Adrenal gland (tissue), 12 donors: ENCODE results near the gene CFAP65. TPM values are rescaled to one million over a fixed set of nuclear protein-coding genes. Genes with fewer than 3 reads are reported as not detected.

Experiments used
- DNase-seq, 7 donors: peaks; one replicate each; pipeline ENCODE4 v3.0.0-alpha.2; 2019 to 2020
- H3K27ac ChIP-seq, 5 donors: fragments of 200-600 bp; sonication (generic) in 4 of 5; 1 replicate in 3 of 5; 2 replicates in 2 of 5; pipeline versions ENCODE4 v1.5.1 to v1.8.0; 2016 to 2020; ENCODE audit warnings: mild to moderate bottlenecking in 1 of 5
- H3K27me3 ChIP-seq: fragments of 200-600 bp; 2 replicates; pipeline ENCODE4 v1.8.0; 2021
- H3K36me3 ChIP-seq, 2 donors: fragments of 200-600 bp; replicated peaks in 1 of 2; 1 replicate in 1 of 2; 2 replicates in 1 of 2; pipeline versions ENCODE4 v1.5.1 to v1.8.0; 2018 to 2022
- H3K4me1 ChIP-seq, 2 donors: fragments of 200-600 bp; replicated peaks in 1 of 2; 1 replicate in 1 of 2; 2 replicates in 1 of 2; pipeline versions ENCODE4 v1.5.1 to v1.8.0; 2018 to 2021
- H3K4me3 ChIP-seq, 4 donors: fragments of 200-600 bp; sonication (generic) in 3 of 4; one replicate each; pipeline ENCODE4 v1.5.1; 2016 to 2018
- H3K9me3 ChIP-seq, 3 donors: fragments of 200-600 bp; sonication (generic) in 1 of 3; replicated peaks in 1 of 3; 1 replicate in 2 of 3; 2 replicates in 1 of 3; pipeline versions ENCODE4 v1.5.1 to v1.8.0; 2016 to 2021
- CTCF ChIP-seq, 6 experiments: fragments of 450-650 bp in 4 of 6; fragments of 200-600 bp in 2 of 6; sonication (generic) in 1 of 6; IDR thresholded peaks; 1 replicate in 5 of 6; 2 replicates in 1 of 6; pipeline versions ENCODE4 v1.5.1 to v1.8.0; 2016 to 2021; ENCODE audit warnings: antibody characterized with exemption in 6 of 6, mild to moderate bottlenecking in 2 of 6, moderate library complexity in 1 of 6
- POLR2A ChIP-seq, 2 donors: fragments of 450-650 bp; IDR thresholded peaks; one replicate each; pipeline ENCODE4 v1.6.1; 2017; ENCODE audit warnings: antibody characterized with exemption in 2 of 2, mild to moderate bottlenecking in 2 of 2, moderate library complexity in 1 of 2
- WGBS, 4 donors: extraction: QIAGEN DNeasy Blood & Tissue Kit in 2 of 4; methylation state at CpG; one replicate each; pipeline versions ENCODE4 v1.1.5 to v1.1.7; 2013 to 2017; 5-methylcytosine and 5-hydroxymethylcytosine counted together
- intact Hi-C, 2 donors: fragments of 100-400 bp; cut with DNase I; formaldehyde crosslinking; loops; one replicate each; pipeline versions ENCODE4 v1.14.1 to v1.15.0; 2022 to 2023
- polyA plus RNA-seq, 3 donors: library from polyadenylated mRNA; stranded (reverse); fragments of 200-250 nt in 2 of 3; fragments of 350-450 nt in 1 of 3; fragmentation: Illumina TruSeq in 1 of 3; extraction: RNeasy Lipid Tissue Mini Kit (QIAGEN cat#74804) in 1 of 3; gene quantifications; one replicate each; pipeline ENCODE4 v1.2.3, GENCODE V29; 2013 to 2014
- total RNA-seq, 9 donors: library from RNA; depleted of rRNA in 4 of 9; stranded (reverse); fragments of >200 nt in 4 of 9; fragments of 120-200 nt in 1 of 9; fragmentation: NEBNext Ultra II Directional in 1 of 9; extraction: Animal tissue kit (Norgen Biotek cat#: 25700) in 1 of 9; gene quantifications; one replicate each; pipeline versions ENCODE4 v1.1.0 to v1.2.4, GENCODE V29; 2013 to 2023
- donor health status: healthy with polysubstance abuse.
- donor health status: Bipolar disorder and iron deficiency.
- donor health status: DM: yes; HTN: yes; CAD: no.
- donor health status: DM: no; HTN: no; CAD: no.
- donor health status: DM: no; HTN: no; CAD: no.
- donor health status: DM: yes; HTN: yes; CAD: no.

CFAP65 gene
- total and polyA plus RNA-seq, 12 donors: 0.04 to 0.16 (median 0.06) TPM; not detected in 7

- DNase-seq: peak; percentile 91 to 97 (median 94)
- intact Hi-C loops: loop anchor here in 1 of 2 donors (10.0 kb wide), 1 partner anchor 159 kb away; no protein-coding TSS in a partner anchor
Measured at GRCh38 chr2:218995972-218996711, 45.2 kb downstream of the CFAP65 start.

DNA sequence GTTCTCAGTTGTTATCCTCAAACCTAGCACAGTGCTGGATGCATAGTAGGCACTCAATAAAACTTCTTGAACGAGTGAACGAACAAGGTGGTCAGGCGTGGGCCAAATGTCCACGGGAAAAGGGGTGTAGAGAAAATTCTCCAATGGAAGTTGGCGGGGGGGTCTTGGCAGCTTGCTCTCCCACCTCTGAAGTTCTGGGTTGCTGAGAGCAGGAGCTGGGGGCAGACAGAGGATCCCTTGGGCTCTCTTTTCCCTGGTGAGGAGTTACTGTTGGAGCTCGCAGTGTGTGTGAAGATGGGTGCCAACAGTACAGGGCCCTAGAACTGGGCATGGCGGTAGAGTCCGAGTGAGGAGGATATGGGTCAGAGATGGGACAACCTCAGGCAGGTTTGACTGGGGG, 45.8 kb downstream of the CFAP65 start:
- no peak for TF ChIP-seq CTCF (IDR thresholded peaks at IDR 0.05)
- TF ChIP-seq POLR2A (IDR thresholded peaks at IDR 0.05): no peak
- H3K27ac ChIP-seq: no peak overlapping the region
- no peak overlapping the region for H3K4me3 ChIP-seq
- intact Hi-C loops: loop anchor here in 1 of 2 donors (10.0 kb wide), 1 partner anchor 159 kb away; no protein-coding TSS in a partner anchor
- H3K27me3 ChIP-seq: peaks cover 45% of the 10 kb centered on the region
- H3K4me1 ChIP-seq: peaks cover 12 to 15% of the 10 kb centered on the region in 2 donors
- no peaks in the 10 kb centered on the region for H3K9me3 ChIP-seq
- no peaks in the 10 kb centered on the region for H3K36me3 ChIP-seq
- DNase-seq: peak in 1 of 7 donors; percentile 57
- 18 to 23% (median 22%) methylated on average over 8 of the region's 8 CpGs for WGBS, 4 donors

More at GRCh38 chr2:218995972-218996711, 45.2 kb downstream of the CFAP65 start:
- Histone ChIP-seq H3K27me3 (peaks cover 39% of the 10 kb centered on the region), H3K4me3 (peak overlapping the region in 1 of 4 donors; percentile 40), H3K9me3 (no peaks in the 10 kb centered on the region), H3K36me3 (no peaks in the 10 kb centered on the region), H3K27ac (peak overlapping the region in 1 of 5 donors; percentile 73), H3K4me1 (peaks cover 12 to 15% of the 10 kb centered on the region in 2 donors)
- WGBS, 4 donors: 3 to 7% (median 4%) methylated on average over 15 to 43 of the region's 43 CpGs
- peak; percentile 83 to 92 (median 90) for TF ChIP-seq CTCF (IDR thresholded peaks at IDR 0.05)
- peak; percentile 57 to 80 for TF ChIP-seq POLR2A (IDR thresholded peaks at IDR 0.05)

DNA sequence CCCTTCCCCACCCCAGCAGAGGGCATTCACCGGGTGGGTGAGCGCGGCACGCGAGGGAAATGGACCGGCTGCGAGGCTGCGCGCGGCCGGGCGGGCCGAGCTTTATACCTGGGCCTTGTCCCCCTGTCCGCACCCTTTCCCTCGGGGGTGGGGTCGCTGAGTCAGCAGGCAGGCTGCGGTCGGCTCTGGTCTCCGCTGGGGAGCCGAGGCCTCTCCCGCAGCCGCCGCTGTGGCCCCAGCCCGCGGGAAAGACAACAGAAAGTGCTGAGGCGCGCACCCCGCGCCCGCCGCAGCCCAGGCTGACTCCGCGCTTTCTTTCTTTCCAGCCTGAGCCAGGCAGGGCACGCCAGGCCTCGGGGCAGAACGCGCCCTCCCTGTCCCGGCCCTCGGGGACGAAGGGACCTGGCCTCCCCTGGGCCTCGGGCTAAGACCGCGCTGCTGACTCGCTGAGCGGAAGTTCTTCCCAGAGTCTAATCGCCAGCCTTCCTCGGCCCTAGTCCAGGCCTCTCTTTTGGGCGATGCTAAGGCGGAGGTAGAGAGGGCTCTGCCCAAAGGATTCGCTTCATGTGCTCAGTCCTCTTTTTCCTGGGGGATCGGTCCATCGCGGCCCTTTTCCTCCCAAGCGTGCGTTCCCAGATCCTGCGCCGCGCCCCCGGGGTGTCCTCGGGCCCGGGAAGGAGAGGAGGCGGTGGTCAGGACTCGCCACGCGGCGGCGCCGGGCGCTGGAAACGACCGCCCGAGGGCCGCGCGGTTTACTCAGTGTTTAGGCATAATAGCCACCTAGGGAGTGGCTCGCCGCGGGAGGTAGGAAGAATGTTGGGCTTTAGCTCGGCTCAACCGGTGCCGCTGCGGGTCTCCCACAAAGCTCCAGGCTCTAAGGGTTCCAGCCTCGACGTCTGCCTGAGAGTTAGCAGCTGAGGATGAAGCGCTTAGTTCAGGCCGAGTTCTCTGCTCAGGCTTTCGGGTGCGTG, 47.7 kb downstream of the CFAP65 start, which contains the start of gene CRYBA2:
TSS of gene CRYBA2 (minus strand) at position 78 of the 971 bp plus-strand sequence. CDS start 246 bp downstream, outside the sequence.
- intact Hi-C loops: loop anchor here in 1 of 2 donors (10.0 kb wide), 1 partner anchor 161 kb away; no protein-coding TSS in a partner anchor
- DNase-seq: peak in 2 of 7 donors; percentile 30 to 58
- no peaks in the 10 kb centered on the region for H3K36me3 ChIP-seq
- WGBS, 4 donors: 3 to 6% (median 3%) methylated on average over 31 to 88 of the region's 88 CpGs; no CpG with 5 or more reads in 1 of the 4 donors
- H3K27me3 ChIP-seq: peaks cover 62% of the 10 kb centered on the region
- no peaks in the 10 kb centered on the region for H3K9me3 ChIP-seq
- H3K27ac ChIP-seq: peak within 1 kb of the TSS in 1 of 5 donors; percentile 74
- peaks cover 12 to 15% of the 10 kb centered on the region in 2 donors for H3K4me1 ChIP-seq
- TF ChIP-seq POLR2A (IDR thresholded peaks at IDR 0.05) (no peak), CTCF (IDR thresholded peaks at IDR 0.05) (no peak)
- H3K4me3 ChIP-seq: peak within 1 kb of the TSS in 2 of 4 donors; percentile 19 to 57
